ENCODE measurements around the gene SUSD2. TPM values are rescaled to one million over a fixed set of nuclear protein-coding genes. Genes with fewer than 3 reads are reported as not detected.

Gene SUSD2
- total RNA-seq, 1 experiment from 2014 or later: 2.5 TPM

- BruUV-seq (replicated peaks): no TSS peak
- Mint-ChIP-seq H3K36me3 (ENCODE audit: insufficient read depth, unreplicated experiment) (peaks cover 13% of the 10 kb centered on the region), H3K4me1 (ENCODE audit: low read depth, unreplicated experiment) (no peaks in the 10 kb centered on the region), H3K4me3 (ENCODE audit: low read depth, unreplicated experiment) (no peak overlapping the region), H3K9me3 (ENCODE audit: low read depth, unreplicated experiment) (no peaks in the 10 kb centered on the region), H3K27ac (ENCODE audit: unreplicated experiment) (no peak overlapping the region), H3K27me3 (ENCODE audit: unreplicated experiment) (no peaks in the 10 kb centered on the region)
- intact Hi-C loops (cut with micrococcal nuclease; ENCODE audit: unreplicated experiment): no loop called here
- no peak for DNase-seq
- no peak for TF ChIP-seq CTCF (IDR thresholded peaks at IDR 0.05; ENCODE audit: unreplicated experiment)
- CTCF ChIA-PET: no interaction called here
These were observed 4.7 kb upstream of the SUSD2 start for GRCh38 chr22:24176630-24177029.

GRCh38 chr22:24177045-24177444 lies 4.2 kb upstream of the SUSD2 start:
- no peaks in the 10 kb centered on the region for H3K9me3 Mint-ChIP-seq (ENCODE audit: low read depth, unreplicated experiment)
- no peaks in the 10 kb centered on the region for H3K27me3 Mint-ChIP-seq (ENCODE audit: unreplicated experiment)
- DNase-seq: no peak
- no peaks in the 10 kb centered on the region for H3K4me1 Mint-ChIP-seq (ENCODE audit: low read depth, unreplicated experiment)
- BruUV-seq (replicated peaks): no TSS peak
- CTCF ChIA-PET: no interaction called here
- peaks cover 13% of the 10 kb centered on the region for H3K36me3 Mint-ChIP-seq (ENCODE audit: insufficient read depth, unreplicated experiment)
- no peak overlapping the region for H3K4me3 Mint-ChIP-seq (ENCODE audit: low read depth, unreplicated experiment)
- H3K27ac Mint-ChIP-seq (ENCODE audit: unreplicated experiment): no peak overlapping the region
- intact Hi-C loops (cut with micrococcal nuclease; ENCODE audit: unreplicated experiment): no loop called here
- TF ChIP-seq CTCF (IDR thresholded peaks at IDR 0.05; ENCODE audit: unreplicated experiment): no peak

GRCh38 chr22:24177456-24177855 lies 3.8 kb upstream of the SUSD2 start:
- Mint-ChIP-seq H3K36me3 (ENCODE audit: insufficient read depth, unreplicated experiment) (peaks cover 13% of the 10 kb centered on the region), H3K9me3 (ENCODE audit: low read depth, unreplicated experiment) (no peaks in the 10 kb centered on the region), H3K27ac (ENCODE audit: unreplicated experiment) (no peak overlapping the region), H3K4me3 (ENCODE audit: low read depth, unreplicated experiment) (no peak overlapping the region), H3K27me3 (ENCODE audit: unreplicated experiment) (no peaks in the 10 kb centered on the region), H3K4me1 (ENCODE audit: low read depth, unreplicated experiment) (no peaks in the 10 kb centered on the region)
- no TSS peak for BruUV-seq (replicated peaks)
- no peak for DNase-seq
- intact Hi-C loops (cut with micrococcal nuclease; ENCODE audit: unreplicated experiment): no loop called here
- no peak for TF ChIP-seq CTCF (IDR thresholded peaks at IDR 0.05; ENCODE audit: unreplicated experiment)
- CTCF ChIA-PET: no interaction called here

GRCh38 chr22:24178021-24178431 lies 3.3 kb upstream of the SUSD2 start:
- TF ChIP-seq CTCF (IDR thresholded peaks at IDR 0.05; ENCODE audit: unreplicated experiment): no peak
- Mint-ChIP-seq H3K27ac (ENCODE audit: unreplicated experiment) (no peak overlapping the region), H3K36me3 (ENCODE audit: insufficient read depth, unreplicated experiment) (peaks cover 13% of the 10 kb centered on the region), H3K9me3 (ENCODE audit: low read depth, unreplicated experiment) (no peaks in the 10 kb centered on the region), H3K27me3 (ENCODE audit: unreplicated experiment) (no peaks in the 10 kb centered on the region), H3K4me1 (ENCODE audit: low read depth, unreplicated experiment) (no peaks in the 10 kb centered on the region), H3K4me3 (ENCODE audit: low read depth, unreplicated experiment) (no peak overlapping the region)
- intact Hi-C loops (cut with micrococcal nuclease; ENCODE audit: unreplicated experiment): no loop called here
- no TSS peak for BruUV-seq (replicated peaks)
- CTCF ChIA-PET: no interaction called here
- DNase-seq: no peak

Data from Calu3 (cell line).